GM19455 (cell line): Measurements from ENCODE around the gene PCSK2.

Experiments used
- ATAC-seq: cut with Tn5 transposase; IDR thresholded peaks from one replicate; pipeline ENCODE4 v1.9.1; 2021; ENCODE audit not compliant: unreplicated experiment

The PCSK2 gene

DNA sequence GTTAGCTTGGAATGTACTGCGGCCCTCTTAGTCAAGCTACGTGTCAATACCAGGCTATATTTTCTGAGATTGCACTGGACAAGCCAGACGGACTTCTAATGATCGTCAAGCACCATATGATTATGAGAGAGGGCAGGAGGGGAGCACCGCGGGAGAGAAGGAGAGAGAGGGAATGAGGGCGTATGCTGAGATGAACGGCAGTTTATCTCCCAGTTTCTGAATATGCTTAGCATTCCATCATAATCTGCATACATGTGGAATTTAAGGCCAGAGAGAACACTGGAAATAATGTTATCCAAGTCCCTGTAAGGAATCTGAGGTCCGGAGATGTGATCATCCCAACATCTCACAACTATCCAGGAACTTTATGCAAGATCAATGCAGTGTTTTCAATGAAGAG is 244.1 kb downstream of the PCSK2 start:
- ATAC-seq: no peak

DNA sequence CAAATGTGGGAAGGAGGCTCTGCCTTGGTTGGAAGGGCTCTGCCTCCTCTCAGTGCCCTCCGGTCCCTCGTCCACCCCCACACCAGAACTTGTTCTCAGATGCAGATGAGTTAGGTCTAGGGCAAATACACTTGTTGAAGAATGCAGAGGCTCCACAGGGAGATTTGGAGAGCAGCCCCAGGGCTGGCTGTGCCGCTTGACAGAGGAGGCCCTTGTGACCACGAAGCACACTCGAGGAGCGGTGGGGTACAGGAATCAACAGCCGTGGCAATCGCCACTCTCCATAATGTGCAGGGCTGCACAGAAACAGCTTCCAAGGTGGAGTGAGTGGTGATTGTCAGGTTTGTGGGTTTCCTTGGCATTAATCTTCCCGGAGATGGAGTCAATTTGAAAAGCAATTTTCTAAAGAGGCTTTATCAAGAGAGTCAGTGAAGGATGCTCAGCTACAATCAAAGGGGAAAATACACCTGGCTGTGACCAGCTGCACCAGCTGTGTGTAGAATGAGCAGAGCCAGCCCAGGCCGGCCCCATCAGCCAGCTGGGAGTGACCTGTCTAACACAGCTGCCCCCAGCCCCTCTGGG is 244.9 kb downstream of the PCSK2 start:
- ATAC-seq: no peak

DNA sequence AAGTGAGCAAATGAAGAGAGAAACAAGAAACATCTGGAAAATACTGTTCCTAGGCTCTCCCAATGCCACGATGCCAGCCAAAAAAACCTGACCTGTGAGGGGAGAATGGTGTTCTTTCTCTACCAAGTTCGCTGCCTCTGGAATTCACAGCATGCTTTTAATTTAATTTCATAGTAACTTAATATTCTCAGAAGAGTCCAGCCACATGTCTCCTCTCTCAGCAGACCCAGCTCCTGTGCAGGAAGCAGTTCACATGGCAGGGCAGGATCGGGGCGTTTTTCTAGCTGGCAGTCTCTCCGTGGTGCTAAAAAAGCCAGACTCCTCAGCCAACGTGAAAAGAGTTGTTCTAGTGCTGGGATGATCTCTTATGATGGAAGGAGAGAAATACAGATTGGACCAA is 246.8 kb downstream of the PCSK2 start:
- no peak for ATAC-seq

DNA sequence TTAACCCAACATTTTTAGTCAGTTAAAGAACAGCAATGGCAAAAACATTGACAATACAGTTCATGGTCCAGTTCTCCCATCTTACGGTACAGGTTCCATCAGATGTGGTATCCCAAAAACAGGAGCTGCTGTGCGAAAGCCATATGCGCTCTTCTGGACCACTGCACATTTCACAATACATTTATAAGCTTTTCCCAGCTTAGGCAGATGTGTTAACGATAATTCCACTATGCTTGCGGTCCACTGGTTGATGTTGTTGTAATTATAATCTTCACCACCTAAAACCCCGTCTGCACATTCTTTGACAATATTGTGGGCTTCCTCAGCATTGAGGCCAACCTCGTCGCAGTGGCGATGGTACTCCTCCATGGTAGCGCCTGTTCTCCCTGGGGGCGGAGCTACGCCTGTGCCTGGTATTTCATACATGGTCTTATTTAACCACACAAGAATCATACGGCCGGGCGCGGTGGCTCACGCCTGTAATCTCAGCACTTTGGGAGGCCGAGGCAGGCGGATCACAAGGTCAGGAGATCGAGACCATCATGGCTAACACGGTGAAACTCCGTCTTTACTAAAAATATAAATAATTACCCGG is 252.3 kb downstream of the PCSK2 start:
- no peak for ATAC-seq

DNA sequence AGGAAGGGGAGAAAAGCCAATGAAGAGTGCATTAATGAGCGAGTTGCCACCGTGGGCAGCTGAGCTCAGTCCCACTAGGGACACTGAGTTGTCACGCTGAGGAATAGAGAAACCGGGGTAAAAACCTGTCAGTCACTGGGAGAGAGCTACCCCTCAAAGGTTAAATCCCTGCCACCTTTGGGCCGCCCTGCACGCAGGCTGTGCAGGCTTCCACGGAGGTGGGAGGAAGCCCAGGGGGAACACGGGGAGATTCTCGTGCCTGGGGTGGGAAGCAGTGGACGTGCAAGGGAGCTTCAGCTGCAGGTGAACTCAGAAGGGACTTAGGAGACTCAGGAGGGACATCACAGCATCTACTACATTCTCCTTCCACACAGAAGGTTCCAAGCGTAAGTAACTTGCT is 253.9 kb downstream of the PCSK2 start:
- ATAC-seq: no peak

DNA sequence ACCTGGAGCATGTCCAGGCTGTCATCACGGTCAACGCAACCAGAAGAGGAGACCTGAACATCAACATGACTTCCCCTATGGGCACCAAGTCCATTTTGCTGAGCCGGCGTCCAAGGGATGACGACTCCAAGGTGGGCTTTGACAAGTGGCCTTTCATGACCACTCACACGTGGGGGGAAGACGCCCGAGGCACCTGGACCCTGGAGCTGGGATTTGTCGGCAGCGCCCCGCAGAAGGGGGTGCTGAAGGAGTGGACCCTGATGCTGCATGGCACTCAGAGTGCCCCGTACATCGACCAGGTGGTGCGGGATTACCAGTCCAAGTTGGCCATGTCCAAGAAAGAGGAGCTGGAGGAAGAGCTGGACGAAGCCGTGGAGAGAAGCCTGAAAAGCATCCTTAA is 254.8 kb downstream of the PCSK2 start:
- ATAC-seq: no peak

DNA sequence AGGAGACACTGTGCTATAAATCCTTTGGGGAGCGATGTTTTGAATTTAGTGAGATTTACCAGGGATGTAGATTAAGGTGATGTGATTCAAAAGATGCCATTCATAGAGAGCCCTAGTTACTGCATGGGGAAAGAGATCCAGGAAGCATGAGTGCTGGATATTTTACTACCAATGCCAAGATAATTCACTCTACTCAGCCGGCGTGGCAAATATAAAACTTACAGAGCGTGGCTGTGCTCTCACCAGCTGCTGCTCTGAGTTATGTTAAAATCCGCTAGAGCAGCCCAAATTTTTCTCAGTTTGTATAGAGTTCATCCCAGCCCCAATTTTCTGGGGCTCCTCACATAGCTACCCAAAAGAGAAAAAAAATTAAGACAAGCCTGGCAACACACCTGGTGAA is 255.7 kb downstream of the PCSK2 start:
- no peak for ATAC-seq

DNA sequence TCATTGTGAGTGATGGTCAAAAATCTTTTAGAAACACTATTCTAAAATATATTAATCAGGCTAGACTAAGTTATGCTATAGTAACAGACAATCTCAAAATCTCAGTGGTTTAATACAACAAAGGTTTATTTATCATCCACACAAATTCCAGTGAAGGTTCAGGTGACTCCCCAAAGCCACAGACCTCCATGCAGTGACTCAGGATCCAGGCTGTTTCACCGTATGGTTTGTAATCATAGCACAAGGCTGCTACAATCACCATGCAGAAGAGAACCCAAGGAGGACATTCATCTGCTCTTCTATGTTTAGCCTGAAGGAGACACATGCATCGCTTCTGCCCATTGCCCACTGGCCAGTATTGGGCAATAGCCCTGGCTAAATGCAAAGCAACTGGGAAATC is 258.2 kb downstream of the PCSK2 start:
- ATAC-seq: no peak

DNA sequence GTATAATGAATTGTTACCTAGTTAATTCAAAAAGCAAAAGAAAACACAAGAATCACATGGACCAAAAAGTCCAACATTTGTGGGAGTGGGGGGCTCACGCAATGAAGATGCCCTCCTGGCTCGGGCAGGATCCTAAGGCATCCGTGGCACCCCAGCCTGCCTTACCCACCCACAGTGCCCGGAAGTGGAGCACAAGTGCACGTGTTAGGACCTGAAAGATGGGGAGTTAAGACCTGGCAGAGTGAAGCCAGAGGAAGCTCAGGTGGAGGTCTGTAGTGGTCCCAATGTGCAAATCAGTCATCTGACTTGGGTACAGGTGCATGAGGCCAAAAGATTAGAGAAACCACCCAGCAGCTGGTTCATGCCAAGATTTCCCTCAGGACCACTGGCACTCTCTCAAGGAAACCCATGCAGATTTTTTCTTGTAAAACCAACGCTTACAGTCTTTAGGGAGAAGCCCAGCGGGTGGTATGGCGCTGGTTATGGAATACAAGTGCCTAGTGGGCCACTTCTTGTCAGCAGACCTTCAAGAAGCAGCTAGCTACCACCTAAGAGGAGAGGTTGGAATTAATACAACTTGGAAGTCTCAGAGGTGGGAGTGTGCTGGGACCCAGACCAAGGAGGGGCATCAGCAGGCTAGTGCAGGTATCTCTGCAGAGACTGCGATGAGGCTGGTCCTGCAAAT is 262.2 kb downstream of the PCSK2 start:
- ATAC-seq: no peak

DNA sequence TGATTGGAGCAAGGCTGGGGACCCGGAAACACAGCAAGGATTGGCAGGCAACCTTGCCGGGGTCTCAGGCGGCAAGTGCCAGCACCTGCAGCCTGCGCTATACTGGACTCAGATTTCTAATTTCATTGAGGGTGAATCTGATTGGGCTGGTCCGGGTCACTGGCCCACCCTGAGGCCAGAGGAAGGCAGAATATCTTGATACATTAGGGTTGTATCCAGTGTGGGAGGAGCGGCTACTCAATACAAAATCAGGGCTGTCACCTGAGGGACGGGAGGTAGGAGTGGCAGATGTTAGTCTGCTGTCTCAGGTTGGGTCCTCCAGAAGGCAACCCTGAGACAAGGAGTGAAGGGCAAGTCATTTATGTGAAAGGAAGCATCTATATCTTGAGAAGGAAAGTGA is 263.7 kb downstream of the PCSK2 start:
- no peak for ATAC-seq

DNA sequence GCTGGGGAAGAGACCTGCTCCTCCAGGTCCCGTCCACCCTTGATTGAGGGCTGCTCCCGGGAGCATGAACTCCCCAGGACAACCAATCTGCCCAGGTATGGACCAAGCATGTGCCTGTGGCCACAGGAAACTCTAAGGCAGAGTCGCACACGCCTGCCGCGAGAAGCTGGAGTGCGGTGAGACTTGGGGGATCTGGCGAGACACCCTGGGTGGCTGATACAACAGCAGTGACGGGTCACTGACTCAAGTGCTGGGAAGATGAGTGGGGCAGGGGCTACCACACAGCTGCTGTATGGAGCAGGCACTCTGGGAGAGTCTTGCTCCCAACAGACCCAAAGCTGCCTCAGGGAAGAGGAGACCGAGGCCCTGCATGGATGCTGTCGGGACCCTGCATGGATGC is 264.2 kb downstream of the PCSK2 start:
- ATAC-seq: no peak

DNA sequence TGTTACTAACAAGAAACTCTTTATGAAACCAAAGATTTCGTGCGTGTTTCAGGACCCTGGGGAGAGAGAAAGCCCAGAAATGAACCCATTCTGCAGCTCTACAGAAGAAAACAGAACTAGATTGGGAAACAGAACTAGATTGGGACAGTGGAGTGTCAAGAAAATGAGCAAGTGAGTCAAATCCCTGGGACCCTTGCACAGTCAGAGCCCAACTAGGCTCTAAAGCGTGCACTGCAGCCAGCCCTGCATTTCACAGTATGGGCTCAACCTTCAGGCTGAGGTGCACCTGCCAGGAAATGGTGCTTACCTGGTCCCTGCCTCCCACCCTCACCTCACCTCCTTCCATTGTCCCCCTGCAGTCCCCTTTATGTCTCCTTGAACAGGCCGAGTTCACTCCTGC is 264.6 kb downstream of the PCSK2 start:
- no peak for ATAC-seq

DNA sequence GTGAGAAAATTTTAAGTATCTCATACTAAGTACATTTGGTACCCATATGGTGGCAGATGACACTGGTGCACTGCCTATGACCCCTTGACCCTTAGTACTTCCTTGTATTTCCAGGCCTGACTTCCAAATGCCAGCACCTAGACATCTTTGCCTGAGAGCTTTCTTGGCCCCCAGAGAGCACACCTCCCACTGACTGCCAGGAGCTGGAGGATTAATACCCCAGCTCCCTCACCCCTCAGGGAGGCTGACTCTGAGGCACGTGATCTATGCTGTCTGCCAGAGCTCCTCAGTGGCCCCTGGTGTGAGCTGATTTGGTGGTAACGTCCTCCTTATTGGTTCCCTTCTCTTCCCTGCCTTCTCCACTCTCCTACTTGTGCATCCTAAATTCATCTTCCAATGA is 266.3 kb downstream of the PCSK2 start:
- no peak for ATAC-seq

DNA sequence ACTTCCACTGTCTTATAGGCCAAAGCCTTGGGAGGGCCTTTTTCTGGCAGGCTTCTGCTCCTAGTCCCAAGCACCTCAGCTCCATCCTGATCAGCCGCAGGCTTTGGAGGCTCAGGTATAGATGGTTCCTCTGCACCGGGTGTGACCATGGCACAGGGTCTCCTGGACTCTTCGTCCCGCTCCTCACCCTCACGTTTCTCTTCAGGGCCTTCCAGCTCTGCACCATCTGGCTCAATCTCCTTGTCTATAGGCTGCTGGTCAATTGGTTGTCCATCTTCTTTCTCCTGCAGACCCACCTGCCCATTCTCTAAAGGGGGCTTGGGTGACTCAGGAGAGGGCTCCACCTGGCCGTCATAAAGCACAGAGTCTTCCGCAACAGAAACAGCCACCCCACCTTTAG is 267.4 kb downstream of the PCSK2 start:
- ATAC-seq: no peak

DNA sequence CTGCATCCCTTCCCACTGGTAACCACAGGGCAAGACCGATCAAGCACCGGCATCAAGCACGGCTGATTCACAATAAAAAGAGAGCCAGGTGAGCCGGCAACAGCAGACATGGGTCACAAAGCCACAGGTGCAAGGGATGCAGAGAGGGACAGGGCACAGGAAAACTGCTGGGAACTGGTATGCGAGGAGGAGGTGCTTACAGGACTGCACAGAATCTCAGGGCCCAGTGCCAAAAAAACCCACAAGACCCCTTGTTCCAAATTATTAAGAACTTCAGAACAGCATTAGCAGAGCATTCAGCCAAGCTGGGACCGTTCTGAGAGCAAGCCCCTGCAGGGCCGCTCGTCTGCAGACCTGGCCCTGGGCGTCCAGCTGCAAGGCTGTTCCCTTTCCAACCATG is 269.0 kb downstream of the PCSK2 start:
- no peak for ATAC-seq

DNA sequence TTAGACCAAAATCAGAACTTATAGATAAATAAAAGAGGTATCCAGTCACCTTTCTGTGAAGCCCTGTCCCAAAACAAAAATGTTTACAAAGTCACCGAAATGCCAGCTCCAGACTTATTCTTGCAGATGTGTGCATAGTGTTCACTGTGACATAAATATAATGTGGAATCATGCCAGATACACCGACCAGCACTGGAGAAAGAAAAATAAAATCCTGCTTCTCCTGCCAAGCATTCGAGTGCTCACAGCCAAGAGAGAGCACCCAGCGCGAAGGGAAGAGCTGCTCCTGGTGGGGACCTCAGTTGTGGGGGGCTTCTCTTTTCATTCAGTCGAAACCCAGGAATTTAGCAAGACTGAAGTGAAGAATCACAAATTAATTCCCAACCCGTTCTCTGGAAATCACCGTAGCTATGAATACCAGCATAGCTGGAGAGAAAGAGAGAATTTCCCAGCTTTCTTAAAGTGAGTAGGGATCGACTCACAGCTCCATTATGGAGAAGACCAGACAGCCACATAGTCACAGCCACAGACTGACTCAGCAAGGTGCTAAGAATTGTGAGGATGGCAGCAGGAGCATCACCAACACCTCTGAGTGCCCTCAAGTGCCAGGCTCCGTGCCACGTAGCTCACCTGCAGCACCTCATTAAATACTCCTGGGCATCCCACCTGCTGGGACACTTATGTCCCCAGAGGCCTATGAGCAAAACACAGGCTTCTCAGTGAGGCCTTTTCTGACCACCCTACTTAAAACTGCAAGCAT is 271.2 kb downstream of the PCSK2 start:
- ATAC-seq: no peak

DNA sequence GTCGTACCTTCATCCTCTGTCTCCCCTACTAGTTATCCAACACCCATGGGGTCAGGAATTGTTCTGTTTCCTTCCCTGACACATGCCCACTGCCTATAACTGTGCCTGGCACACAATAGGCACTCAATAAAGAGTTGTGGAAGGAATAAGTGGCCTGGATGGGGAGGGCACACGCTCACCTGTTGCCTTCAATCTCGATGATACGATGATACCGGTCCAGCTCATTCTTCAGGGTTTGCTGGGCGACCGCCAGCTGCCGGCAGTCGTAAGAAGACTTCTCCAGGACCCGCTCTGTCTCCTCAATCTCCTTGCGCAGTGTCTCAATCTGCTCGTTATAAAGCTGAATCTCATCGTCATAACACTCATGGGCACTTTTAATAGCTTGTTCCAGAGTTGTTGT is 271.8 kb downstream of the PCSK2 start:
- ATAC-seq: no peak

DNA sequence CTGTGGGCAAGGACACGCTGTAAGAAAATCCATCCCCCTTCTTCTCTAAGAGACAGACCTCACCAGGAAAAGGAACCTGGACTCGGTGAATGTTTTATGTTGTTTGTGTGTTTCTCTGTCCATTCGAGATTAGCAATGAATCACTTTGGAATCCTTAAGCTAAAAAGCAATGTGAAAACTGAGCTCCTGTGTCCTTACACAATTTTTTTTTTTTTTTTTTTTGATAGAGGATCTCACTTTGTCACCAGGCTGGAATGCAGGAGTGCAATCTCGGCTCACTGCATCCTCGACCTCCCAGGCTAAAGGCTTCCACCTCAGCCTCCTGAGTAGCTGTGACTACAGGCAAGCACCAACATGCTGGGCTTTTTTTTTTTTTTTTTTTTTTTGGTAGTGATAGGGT is 272.2 kb downstream of the PCSK2 start:
- ATAC-seq: no peak

DNA sequence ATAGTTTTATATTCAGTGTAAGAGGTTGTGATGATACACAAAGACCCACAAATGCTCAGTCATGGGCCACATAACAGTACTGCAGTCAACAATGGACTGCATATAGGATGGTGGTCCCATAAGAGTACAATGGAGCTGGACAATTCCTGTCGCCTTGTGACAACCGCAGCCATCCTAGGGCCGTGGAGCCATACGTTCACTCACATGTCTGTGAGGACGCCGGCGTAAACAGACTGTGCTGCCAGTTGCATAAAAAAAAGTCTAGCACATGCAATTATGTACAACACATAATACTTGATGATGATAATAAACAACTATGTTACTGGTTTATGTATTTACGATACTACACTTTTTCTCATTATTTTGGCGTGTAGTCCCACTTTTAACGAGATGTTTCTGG is 273.4 kb downstream of the PCSK2 start:
- no peak for ATAC-seq

DNA sequence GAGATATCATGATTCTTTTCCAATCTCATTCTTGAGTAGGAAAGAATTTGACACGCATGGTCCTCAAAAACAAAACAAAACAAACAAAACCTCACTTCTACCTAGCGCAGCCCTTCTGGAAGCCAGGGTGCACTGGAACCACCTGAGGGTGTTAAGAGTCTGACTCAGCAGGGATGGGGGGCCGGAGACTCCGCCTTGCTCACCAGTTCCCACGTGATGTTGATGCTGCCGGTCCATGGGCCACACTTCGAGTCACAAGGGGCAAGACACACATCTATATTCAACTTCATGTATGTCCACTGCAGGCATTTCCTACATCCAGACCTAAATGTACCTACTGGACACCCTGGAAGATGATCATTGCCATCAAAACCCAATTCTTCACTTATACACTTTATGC is 274.0 kb downstream of the PCSK2 start:
- no peak for ATAC-seq

DNA sequence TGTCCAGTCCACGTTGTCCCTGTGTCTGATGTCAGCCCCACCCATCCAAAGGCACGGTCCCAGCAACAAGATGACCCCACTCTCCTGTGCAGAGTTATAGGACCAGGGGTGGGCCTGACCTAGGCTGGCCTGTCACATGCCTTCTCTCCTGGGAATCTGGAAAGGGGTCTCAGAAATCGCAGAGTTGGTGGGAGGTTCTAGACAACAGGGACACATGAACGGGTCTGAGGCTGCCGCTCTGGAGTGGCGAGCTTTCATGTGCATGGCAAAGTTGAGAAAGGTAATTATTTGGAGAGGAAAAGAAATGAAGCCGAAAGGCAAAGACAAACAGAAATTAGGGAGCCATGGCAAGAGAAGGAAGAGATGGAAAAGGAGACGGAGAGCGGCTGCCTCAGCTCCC is 274.9 kb downstream of the PCSK2 start:
- ATAC-seq: no peak

DNA sequence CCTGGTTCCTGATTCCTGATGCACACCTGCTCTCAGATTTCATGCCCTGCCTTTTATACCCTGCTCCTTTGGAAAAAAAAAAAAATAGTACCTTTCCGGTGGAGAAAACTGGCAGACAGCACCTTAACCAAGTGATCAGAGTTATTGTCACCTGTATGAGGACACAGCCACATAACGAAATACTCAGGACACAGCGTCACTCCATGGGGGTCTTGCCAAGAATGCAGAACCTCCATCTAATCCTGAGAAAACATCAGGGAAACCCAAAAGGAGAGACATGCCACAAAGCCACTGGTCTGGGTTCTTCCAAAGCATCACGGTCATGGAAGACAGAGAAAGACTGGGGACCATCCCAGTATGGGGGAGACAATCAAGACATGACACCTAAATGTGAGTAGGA is 275.3 kb downstream of the PCSK2 start:
- ATAC-seq: no peak
